Astrocyte of the cerebellum (primary cell): Measurements from ENCODE around the gene MYZAP.

Experiments
- DNase-seq: peaks from one replicate; pipeline ENCODE4 v3.0.0-alpha.2; 2011; ENCODE audit warnings: low read depth
- H3K4me3 ChIP-seq: 2 replicates; pipeline ENCODE4 v1.5.1; 2011; ENCODE audit warnings: mild to moderate bottlenecking, low read depth, low read length, moderate library complexity
- in situ Hi-C: cut with HindIII; loops from 2 replicates; pipeline ENCODE4 v1.10.0; 2017; ENCODE audit warnings: low sequenced_read_pairs
- TF ChIP-seq, protein P1 (sequence below): IDR thresholded peaks from 2 replicates; pipeline ENCODE4 v1.5.1; 2012; ENCODE audit warnings: low read length, low read depth, moderate library complexity, mild to moderate bottlenecking; ENCODE audit errors: missing control alignments

The MYZAP gene

DNA sequence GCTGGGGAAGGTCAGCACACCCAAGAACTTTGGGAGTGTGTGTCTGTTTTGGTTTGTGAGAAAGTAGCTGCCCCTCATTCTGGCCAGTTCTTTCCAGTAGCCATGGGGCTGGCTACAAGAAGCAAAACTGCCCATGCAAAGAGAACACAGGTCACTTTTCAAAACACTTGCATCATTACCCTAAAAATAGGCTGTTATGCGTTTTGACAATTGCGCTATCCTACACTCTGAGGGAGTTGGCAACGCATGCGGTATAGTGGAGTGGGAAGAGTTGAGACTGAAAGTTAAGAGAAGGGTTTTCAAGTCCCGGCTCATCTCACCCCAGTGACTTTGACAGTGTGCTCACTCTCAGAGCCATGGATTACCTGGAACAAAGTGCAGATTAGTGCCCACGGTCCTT is 41.8 kb upstream of the MYZAP start:
- no peak for DNase-seq
- in situ Hi-C loops = no loop called here
- TF ChIP-seq, protein P1, sequence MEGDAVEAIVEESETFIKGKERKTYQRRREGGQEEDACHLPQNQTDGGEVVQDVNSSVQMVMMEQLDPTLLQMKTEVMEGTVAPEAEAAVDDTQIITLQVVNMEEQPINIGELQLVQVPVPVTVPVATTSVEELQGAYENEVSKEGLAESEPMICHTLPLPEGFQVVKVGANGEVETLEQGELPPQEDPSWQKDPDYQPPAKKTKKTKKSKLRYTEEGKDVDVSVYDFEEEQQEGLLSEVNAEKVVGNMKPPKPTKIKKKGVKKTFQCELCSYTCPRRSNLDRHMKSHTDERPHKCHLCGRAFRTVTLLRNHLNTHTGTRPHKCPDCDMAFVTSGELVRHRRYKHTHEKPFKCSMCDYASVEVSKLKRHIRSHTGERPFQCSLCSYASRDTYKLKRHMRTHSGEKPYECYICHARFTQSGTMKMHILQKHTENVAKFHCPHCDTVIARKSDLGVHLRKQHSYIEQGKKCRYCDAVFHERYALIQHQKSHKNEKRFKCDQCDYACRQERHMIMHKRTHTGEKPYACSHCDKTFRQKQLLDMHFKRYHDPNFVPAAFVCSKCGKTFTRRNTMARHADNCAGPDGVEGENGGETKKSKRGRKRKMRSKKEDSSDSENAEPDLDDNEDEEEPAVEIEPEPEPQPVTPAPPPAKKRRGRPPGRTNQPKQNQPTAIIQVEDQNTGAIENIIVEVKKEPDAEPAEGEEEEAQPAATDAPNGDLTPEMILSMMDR = no peak
- no peak overlapping the region for H3K4me3 ChIP-seq

DNA sequence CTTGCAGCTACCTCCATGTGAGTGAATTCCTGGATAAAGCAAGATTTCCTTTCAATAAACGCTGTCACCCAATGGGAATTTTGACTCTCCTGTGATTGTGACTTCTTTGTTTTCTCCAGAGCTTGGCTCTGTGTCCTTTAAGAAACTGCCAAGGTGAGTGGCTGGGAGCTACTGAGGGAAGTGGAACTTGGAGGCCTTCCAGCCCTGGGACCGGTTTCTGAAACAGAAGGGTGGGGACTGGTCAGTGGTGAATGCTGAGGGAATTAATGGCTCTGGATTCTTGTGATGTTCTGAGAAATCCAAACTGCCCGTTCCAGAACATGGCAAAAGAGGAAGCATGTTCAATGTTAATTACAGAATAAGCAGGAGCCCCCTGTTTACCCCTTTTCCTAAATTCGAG is 41.1 kb upstream of the MYZAP start:
- H3K4me3 ChIP-seq = no peak overlapping the region
- in situ Hi-C loops = no loop called here
- DNase-seq = no peak
- TF ChIP-seq, protein P1 = no peak

DNA sequence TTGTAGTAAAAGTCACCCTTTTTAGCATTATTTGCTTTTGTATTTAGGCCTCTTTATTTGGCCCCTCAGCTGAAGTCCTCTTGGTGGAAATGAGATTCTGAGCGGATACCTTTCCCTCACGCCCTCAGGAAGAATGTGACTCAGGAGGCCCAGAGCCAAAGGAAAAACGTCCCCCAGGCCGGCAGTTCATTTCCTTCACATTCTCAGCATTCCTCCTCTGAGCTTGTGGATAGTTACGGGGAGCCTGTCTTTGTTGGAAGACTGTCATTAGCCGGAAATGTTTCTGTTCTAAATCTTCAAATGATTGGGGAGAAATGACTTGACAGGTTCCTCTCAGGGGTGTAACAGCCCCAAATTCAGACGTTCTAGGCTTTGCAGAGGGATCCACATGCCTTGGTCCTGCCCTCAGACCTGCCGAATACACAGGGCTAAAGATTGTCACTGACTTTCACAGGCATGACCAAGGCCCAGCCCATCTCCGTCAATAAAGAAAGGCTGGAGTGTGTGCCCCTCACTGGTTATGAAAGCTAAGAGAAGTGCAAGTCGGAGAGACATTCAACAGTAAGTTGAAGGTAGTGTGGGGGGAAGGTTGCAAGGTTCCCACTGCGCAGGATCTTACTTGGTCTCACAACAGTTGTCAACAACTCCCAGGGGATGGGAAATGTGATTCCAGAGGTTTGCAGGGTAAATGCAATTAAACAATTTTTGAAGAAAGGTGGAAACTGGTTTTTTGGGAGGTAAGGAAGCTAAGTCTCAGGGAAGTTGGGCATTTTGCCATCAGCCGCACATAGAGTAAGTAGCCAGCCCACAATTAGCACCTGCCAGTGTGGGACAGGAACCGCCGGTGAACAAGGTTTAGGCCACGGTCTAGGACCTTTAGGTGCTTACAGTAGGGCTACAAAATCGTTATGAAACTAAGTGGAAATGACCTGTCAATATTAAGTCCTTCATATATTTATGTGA is 39.7 kb upstream of the MYZAP start:
- peak; percentile 70 for DNase-seq
- TF ChIP-seq, protein P1 = no peak
- in situ Hi-C loops = no loop called here
- H3K4me3 ChIP-seq = no peak overlapping the region

DNA sequence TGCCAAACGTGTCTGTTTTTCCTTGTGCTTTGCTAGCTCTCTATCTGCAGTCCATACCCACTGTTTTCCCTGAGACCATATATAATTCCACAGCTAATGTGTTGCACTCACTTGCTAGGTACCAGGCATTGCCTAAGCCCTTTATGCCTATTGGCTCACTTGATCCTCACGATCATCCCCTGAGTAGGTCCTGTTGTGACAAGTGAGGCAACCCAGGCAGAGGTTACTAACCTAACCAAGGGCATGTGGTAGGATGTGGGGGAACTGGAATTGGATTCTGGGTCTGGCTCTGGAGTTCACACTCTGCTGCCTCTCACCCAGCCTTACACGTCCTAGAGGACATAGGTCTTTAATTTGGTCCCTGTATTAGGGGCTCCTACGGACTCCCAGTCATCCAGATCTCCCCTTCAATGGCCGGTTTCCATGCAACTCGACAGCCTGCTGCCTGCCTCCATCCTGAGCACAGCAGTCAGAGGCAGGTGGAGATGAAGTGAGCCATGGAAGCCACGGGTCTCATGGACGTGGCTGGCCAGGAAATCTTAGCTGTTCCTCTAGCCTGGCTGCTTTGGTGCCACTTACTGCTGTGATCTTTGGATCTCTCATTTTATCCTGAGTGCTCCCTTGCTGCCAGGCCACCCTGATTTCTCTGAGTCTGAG is 38.9 kb upstream of the MYZAP start:
- in situ Hi-C loops = no loop called here
- H3K4me3 ChIP-seq = no peak overlapping the region
- DNase-seq = no peak
- TF ChIP-seq, protein P1 = no peak

DNA sequence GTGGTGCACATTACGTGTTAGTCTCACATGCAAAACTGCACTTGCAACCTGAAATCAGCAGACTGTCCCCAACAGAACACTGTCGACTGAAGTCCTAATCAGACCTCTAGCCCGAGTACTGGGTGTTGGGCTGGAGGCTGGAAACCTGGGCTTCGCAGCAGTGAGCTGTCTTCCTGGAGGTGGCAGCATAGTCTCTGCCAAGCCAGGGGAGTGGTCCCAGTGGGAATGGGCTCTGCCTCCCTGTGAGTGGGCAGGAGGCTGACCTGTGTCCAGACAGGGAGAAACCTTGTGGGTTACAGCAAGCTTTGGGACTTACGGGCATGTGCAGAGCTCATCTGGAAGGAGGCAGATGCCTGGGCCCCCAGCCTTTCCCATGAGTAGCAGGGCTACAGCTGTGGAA is 38.2 kb upstream of the MYZAP start:
- in situ Hi-C loops = no loop called here
- TF ChIP-seq, protein P1 = no peak
- H3K4me3 ChIP-seq = no peak overlapping the region
- DNase-seq = no peak

DNA sequence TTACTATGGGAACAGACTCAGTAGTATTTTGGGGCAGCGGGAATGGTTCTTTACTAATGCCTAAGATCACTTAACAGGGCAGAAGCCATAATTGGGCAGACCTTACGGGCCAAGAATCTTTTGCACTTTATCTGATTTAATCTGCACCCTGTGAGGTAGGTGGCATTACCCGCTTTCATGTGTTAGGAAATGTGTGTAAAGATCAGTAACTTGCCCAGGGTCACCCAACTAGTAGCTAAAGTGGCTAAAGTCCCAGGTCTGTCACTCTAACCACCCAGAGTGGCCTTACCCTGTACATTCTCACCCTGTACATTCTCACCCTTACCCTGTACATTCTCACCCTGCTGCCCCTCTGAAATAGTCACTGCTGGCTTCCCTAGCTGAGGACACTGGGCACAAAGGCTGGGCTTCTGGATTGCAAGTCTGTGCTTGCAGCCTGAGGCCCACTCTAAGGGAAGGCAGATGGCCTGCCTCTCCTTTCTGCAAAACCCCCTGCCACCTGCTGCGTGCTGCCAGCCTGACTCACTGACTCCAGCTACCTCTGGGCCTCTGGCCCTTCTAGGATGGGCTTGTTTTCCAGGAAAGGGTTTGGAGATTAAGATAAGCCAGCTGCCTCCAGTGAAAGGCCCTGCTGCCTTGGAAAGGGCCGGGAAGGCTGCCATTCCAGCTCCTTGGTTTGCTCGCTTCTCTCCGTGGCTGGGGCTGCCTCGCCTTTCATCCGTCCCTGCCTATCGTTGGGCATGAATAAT is 37.5 kb upstream of the MYZAP start:
- in situ Hi-C loops = no loop called here
- DNase-seq = no peak
- TF ChIP-seq, protein P1 = no peak
- H3K4me3 ChIP-seq = no peak overlapping the region
